Fibroblast of the aortic adventitia (primary cell): ENCODE results near the gene THAP4. TPM values are rescaled to one million over a fixed set of nuclear protein-coding genes. Genes with fewer than 3 reads are reported as not detected.
"Not testable (repeated sequence)": the region's sequence is repeated elsewhere in the genome, so short reads cannot be mapped to it uniquely, and the experiment has no call there.

ENCODE experiments used
- DNase-seq: peaks from one replicate; pipeline ENCODE4 v3.0.0-alpha.2; 2010; ENCODE audit warnings: low read depth
- H3K4me3 ChIP-seq: 2 replicates; pipeline ENCODE4 v1.5.1; 2011; ENCODE audit warnings: low read depth, mild to moderate bottlenecking, control low read depth, low read length, moderate library complexity
- CTCF ChIP-seq: IDR thresholded peaks from 2 replicates; pipeline ENCODE4 v1.5.1; 2011; ENCODE audit warnings: mild to moderate bottlenecking, low read length, control low read depth, inconsistent platforms; ENCODE audit not compliant: insufficient read depth
- total RNA-seq: library from RNA; depleted of rRNA; stranded (reverse); fragments of >200 nt; gene quantifications from 2 replicates; pipeline ENCODE4 v1.2.3, GENCODE V29; 2012; ENCODE audit warnings: low replicate concordance

Gene THAP4
- total RNA-seq, 1 donor: 26.4 TPM

- H3K4me3 ChIP-seq: no peak overlapping the region
- no peak for TF ChIP-seq CTCF
- no peak for DNase-seq
These were observed 57.7 kb downstream of the THAP4 start for GRCh38 chr2:241579281-241579680.

- H3K4me3 ChIP-seq: no peak overlapping the region
- DNase-seq: peak; percentile 59
- no peak for TF ChIP-seq CTCF
These were observed 59.4 kb downstream of the THAP4 start for GRCh38 chr2:241577413-241578122.

GRCh38 chr2:241576293-241576654 is 60.7 kb downstream of the THAP4 start:
- DNase-seq: no peak
- no peak overlapping the region for H3K4me3 ChIP-seq
- no peak for TF ChIP-seq CTCF

DNA sequence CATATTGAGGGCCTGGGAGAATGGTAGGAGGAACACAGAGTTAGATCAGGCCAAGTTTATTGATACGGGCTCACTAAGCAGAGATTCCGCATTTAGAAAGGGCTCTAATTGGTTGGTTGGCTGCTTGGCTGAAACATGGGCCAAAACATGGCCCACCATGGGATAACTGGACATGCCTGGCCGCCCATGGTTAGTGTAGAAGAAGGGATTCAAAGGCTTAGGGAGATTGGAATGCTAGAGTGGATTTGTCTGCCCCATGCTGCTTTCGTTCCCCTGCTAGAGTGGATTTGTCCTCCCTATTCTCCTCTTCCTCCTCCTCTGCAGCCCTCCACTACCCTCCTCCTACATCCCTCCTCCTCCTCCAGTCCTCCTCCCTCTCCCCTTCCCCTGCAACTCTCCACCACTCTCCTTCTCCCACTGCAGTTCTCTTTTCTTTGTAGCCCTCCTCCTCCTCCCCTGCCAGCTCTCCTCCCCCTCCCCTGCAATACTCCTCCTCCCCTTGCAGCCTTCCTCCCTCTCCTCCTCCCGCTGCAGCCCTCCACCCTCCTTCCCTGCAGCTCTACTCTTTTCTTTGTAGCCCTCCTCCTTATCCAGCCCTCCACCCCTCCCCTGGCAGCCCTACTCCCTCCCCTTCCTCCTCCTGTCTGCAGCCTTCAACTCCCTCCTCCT is 61.2 kb downstream of the THAP4 start:
- no peak for TF ChIP-seq CTCF
- H3K4me3 ChIP-seq: no peak overlapping the region
- no peak for DNase-seq

DNA sequence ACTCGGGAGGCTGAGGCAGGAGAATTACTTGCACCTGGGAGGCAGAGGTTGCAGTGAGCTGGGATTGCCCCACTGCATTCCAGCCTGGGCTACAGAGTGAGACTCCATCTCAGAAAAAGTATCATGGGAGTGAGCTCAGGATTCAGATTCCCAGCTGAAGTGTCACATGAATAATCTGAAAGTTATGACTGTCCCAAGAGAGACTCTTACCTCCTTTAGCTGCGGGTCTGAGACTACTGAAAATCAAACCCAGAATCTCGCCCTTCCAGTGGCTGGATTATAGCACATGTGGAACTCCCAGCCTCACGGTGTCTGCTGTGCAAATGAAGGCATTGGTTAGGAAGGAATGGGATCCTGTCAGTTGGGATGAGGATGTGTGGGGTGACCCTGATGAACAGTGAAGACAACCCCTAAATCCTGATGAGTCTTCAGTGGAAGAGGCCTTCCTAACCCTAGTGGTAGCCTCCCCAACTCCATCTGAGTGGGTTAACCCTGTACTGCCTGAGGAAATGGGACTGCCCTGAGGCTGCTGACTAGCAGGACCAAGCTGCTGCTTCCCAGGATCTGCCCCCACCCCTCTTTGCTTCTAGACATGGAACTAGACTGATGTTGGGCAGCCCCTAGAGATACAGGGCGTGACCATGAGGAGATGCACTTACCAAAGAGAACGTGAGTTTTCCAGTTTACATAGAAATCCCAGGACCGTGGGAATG is 61.9 kb downstream of the THAP4 start:
- TF ChIP-seq CTCF: no peak
- no peak for DNase-seq
- no peak overlapping the region for H3K4me3 ChIP-seq

DNA sequence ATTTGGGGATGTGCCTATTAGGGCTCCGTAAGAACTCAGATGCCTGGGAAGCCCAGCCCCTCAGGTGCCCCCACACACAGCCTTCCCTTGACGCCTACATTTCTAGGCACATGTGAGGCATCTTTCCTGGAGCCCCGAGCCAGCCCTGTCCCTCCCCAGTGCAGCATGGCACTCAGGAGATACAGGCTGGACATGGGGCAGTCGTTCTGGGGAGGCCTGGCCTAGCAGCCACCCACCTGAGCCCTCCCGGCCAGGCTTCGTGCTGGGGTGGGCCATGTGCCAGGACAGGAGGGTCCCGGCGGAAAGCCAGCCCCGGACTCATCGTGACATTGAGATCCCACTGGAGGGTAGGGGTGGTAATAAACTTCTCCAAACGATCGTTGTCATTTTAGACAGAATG is 63.2 kb downstream of the THAP4 start:
- no peak for TF ChIP-seq CTCF
- no peak overlapping the region for H3K4me3 ChIP-seq
- DNase-seq: no peak

DNA sequence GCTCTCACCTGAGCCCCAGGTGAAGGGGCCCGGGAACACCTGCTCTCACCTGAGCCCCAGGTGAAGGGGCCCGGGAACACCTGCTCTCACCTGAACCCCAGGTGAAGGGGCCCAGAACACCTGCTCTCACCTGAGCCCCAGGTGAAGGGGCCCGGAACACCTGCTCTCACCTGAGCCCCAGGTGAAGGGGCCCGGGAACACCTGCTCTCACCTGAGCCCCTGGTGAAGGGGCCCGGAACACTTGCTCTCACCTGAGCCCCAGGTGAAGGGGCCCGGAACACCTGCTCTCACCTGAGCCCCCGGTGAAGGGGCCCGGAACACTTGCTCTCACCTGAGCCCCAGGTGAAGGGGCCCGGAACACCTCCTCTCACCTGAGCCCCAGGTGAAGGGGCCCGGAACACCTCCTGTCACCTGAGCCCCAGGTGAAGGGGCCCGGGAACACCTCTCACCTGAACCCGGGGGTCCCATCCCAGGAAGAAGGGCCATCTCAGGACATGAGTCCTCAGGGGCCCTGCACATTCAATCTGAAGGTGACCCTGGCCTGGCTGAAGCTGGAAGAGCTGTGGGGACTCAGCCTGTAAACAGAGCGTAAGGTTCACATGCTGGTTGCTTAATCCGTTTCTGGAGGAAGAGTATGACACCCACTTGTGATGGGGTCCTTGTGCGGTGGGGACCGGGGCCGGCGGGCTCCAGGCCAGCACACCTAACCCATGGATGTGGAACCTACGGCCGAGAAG is 63.9 kb downstream of the THAP4 start:
- H3K4me3 ChIP-seq, DNase-seq: not testable (repeated sequence)
